ENCODE results near the gene PRR14.
A peak's percentile ranks its signal among the peaks of the same experiment; 100 is the strongest.

The PRR14 gene

GRCh38 chr16:30659507-30660423 is 9.0 kb downstream of the PRR14 start:
- DNase-seq (ENCODE audit: low read depth), result peak; percentile 43

- peak; percentile 57 for DNase-seq (ENCODE audit: low read depth)
Observed at GRCh38 chr16:30660424-30661261, 9.9 kb downstream of the PRR14 start.

- no peak for DNase-seq (ENCODE audit: low read depth)
Observed at GRCh38 chr16:30662449-30662848, 11.7 kb downstream of the PRR14 start.

GRCh38 chr16:30663038-30663437 is 12.3 kb downstream of the PRR14 start:
- DNase-seq (ENCODE audit: low read depth), result no peak

- no peak for DNase-seq (ENCODE audit: low read depth)
Observed at GRCh38 chr16:30663820-30664219, 13.1 kb downstream of the PRR14 start.

GRCh38 chr16:30664616-30665109 is 13.9 kb downstream of the PRR14 start:
- no peak for DNase-seq (ENCODE audit: low read depth)

GRCh38 chr16:30665155-30665829 is 14.5 kb downstream of the PRR14 start:
- no peak for DNase-seq (ENCODE audit: low read depth)

GRCh38 chr16:30665830-30666190 is 15.1 kb downstream of the PRR14 start:
- no peak for DNase-seq (ENCODE audit: low read depth)

- peak; percentile 39 for DNase-seq (ENCODE audit: low read depth)
Observed at GRCh38 chr16:30666681-30667080, 15.9 kb downstream of the PRR14 start.

GRCh38 chr16:30667361-30667905 is 16.7 kb downstream of the PRR14 start:
- DNase-seq (ENCODE audit: low read depth), result no peak

GRCh38 chr16:30668393-30668792 is 17.6 kb downstream of the PRR14 start:
- DNase-seq (ENCODE audit: low read depth), result no peak

GRCh38 chr16:30669026-30669902 is 18.5 kb downstream of the PRR14 start:
- DNase-seq (ENCODE audit: low read depth), result no peak

GRCh38 chr16:30669903-30670824 is 19.4 kb downstream of the PRR14 start:
- DNase-seq (ENCODE audit: low read depth), result no peak

GRCh38 chr16:30675143-30675542 is 24.4 kb downstream of the PRR14 start:
- DNase-seq (ENCODE audit: low read depth), result no peak

GRCh38 chr16:30677931-30678585 is 27.3 kb downstream of the PRR14 start:
- DNase-seq (ENCODE audit: low read depth), result no peak

GRCh38 chr16:30678586-30678970 is 27.8 kb downstream of the PRR14 start:
- no peak for DNase-seq (ENCODE audit: low read depth)

- DNase-seq (ENCODE audit: low read depth), result no peak
Observed at GRCh38 chr16:30680326-30680725, 29.6 kb downstream of the PRR14 start.

- DNase-seq (ENCODE audit: low read depth), result no peak
Observed at GRCh38 chr16:30688701-30689100, 37.9 kb downstream of the PRR14 start.

GRCh38 chr16:30691907-30692306 is 41.1 kb downstream of the PRR14 start:
- no peak for DNase-seq (ENCODE audit: low read depth)
